Kidney (tissue), 14 donors: ENCODE measurements around the gene GPC5. TPM values are rescaled to one million over a fixed set of nuclear protein-coding genes. Genes with fewer than 3 reads are reported as not detected.

ENCODE experiments used
- DNase-seq, 5 donors: peaks; one replicate each; pipeline ENCODE4 v3.0.0-alpha.2; 2013 to 2020
- FAIRE-seq: peaks from 2 replicates; lab custom pipeline; 2012; peaks lifted over from hg19 to GRCh38; lab: Jason Lieb, UNC
- H3K27ac ChIP-seq, 2 donors: one replicate each; pipeline ENCODE4 v1.7.0; 2013; ENCODE audit warnings: low read depth in 2 of 2, low read length in 2 of 2, inconsistent platforms in 1 of 2
- H3K27me3 ChIP-seq: one replicate; pipeline ENCODE4 v1.7.1; 2013; ENCODE audit warnings: low read length, inconsistent platforms; ENCODE audit not compliant: control insufficient read depth, insufficient read depth
- H3K36me3 ChIP-seq, 3 donors: one replicate each; pipeline versions ENCODE4 v1.7.0 to v1.7.1; 2013; ENCODE audit warnings: low read length in 3 of 3, control low read depth in 1 of 3, inconsistent platforms in 1 of 3; ENCODE audit not compliant: insufficient read depth in 3 of 3, control insufficient read depth in 2 of 3
- H3K4me1 ChIP-seq, 3 donors: one replicate each; pipeline versions ENCODE4 v1.7.0 to v1.7.1; 2013; ENCODE audit warnings: low read length in 3 of 3, inconsistent platforms in 1 of 3, low read depth in 1 of 3; ENCODE audit not compliant: control insufficient read depth in 2 of 3, insufficient read depth in 2 of 3
- H3K4me3 ChIP-seq, 3 donors: one replicate each; pipeline versions ENCODE4 v1.7.0 to v1.8.1; 2013; ENCODE audit warnings: low read length in 3 of 3, control low read depth in 1 of 3, inconsistent platforms in 1 of 3
- H3K9ac ChIP-seq, 3 donors: one replicate each; pipeline versions ENCODE4 v1.7.0 to v1.7.1; 2013; ENCODE audit warnings: low read length in 3 of 3, control low read depth in 1 of 3, inconsistent platforms in 1 of 3
- H3K9me3 ChIP-seq, 3 donors: one replicate each; pipeline versions ENCODE4 v1.7.0 to v1.7.1; 2013; ENCODE audit warnings: low read length in 3 of 3, control low read depth in 1 of 3, inconsistent platforms in 1 of 3; ENCODE audit not compliant: control insufficient read depth in 2 of 3, insufficient read depth in 1 of 3
- CTCF ChIP-seq: IDR thresholded peaks from 3 replicates; pipeline ENCODE4 v1.5.1; 2012; ENCODE audit warnings: mild to moderate bottlenecking, moderate library complexity, borderline replicate concordance; ENCODE audit not compliant: insufficient read depth; ENCODE audit errors: extremely low read depth
- intact Hi-C: fragments of 100-400 bp; cut with DNase I; formaldehyde crosslinking; loops from one replicate; pipeline ENCODE4 v1.11.1; 2022
- polyA plus RNA-seq: library from polyadenylated mRNA; stranded (reverse); fragments of 350-450 nt; fragmentation: Illumina TruSeq; extraction: RNeasy Lipid Tissue Mini Kit (QIAGEN cat#74804); gene quantifications from one replicate; pipeline ENCODE4 v1.2.3, GENCODE V29; 2014; ENCODE audit warnings: low read depth, low replicate concordance; ENCODE audit not compliant: insufficient read depth
- total RNA-seq: library from RNA; stranded (reverse); fragmentation: NEBNext Ultra II Directional; extraction: Animal tissue kit (Norgen Biotek cat#: 25700); gene quantifications from one replicate; pipeline ENCODE4 v1.2.1, GENCODE V29; 2021
- donor health status: control.
- donor health status: control.
- donor health status: control.
- donor health status: control.
- donor health status: control.
- donor health status: DM: yes; HTN: yes; CAD: no.
- donor health status: Normal renal cell carcinoma (clear cell type).

Gene GPC5
- total and polyA plus RNA-seq, 2 donors from 2014 or later: 0.47 to 6.8 TPM

- no peaks in the 10 kb centered on the region for H3K27me3 ChIP-seq
- no peak overlapping the region for H3K4me3 ChIP-seq
- no peak overlapping the region for H3K9ac ChIP-seq
- DNase-seq (no peak), FAIRE-seq (no peak)
- H3K36me3 ChIP-seq: peaks cover 0 to 4% (median 0%) of the 10 kb centered on the region in 3 donors
- H3K4me1 ChIP-seq: no peaks in the 10 kb centered on the region
- intact Hi-C loops: no loop called here
- H3K27ac ChIP-seq: no peak overlapping the region
- TF ChIP-seq CTCF: no peak
- H3K9me3 ChIP-seq: no peaks in the 10 kb centered on the region
Measured at GRCh38 chr13:91357613-91358386, 40.6 kb upstream of the GPC5 start.

GRCh38 chr13:91358387-91358782 is 40.0 kb upstream of the GPC5 start:
- no peak overlapping the region for H3K4me3 ChIP-seq
- no peak for FAIRE-seq
- no peak overlapping the region for H3K27ac ChIP-seq
- H3K27me3 ChIP-seq: no peaks in the 10 kb centered on the region
- DNase-seq: peak in 1 of 5 donors; percentile 62
- intact Hi-C loops: no loop called here
- H3K9ac ChIP-seq: no peak overlapping the region
- no peak for TF ChIP-seq CTCF
- no peaks in the 10 kb centered on the region for H3K4me1 ChIP-seq
- H3K36me3 ChIP-seq: peaks cover 0 to 4% (median 0%) of the 10 kb centered on the region in 3 donors
- no peaks in the 10 kb centered on the region for H3K9me3 ChIP-seq

GRCh38 chr13:91359111-91359510 is 39.3 kb upstream of the GPC5 start:
- intact Hi-C loops: no loop called here
- peaks cover 0 to 4% (median 0%) of the 10 kb centered on the region in 3 donors for H3K36me3 ChIP-seq
- H3K27ac ChIP-seq: no peak overlapping the region
- no peaks in the 10 kb centered on the region for H3K4me1 ChIP-seq
- no peak for DNase-seq
- FAIRE-seq: no peak
- H3K27me3 ChIP-seq: no peaks in the 10 kb centered on the region
- TF ChIP-seq CTCF: no peak
- no peaks in the 10 kb centered on the region for H3K9me3 ChIP-seq
- H3K9ac ChIP-seq: no peak overlapping the region
- no peak overlapping the region for H3K4me3 ChIP-seq

DNA sequence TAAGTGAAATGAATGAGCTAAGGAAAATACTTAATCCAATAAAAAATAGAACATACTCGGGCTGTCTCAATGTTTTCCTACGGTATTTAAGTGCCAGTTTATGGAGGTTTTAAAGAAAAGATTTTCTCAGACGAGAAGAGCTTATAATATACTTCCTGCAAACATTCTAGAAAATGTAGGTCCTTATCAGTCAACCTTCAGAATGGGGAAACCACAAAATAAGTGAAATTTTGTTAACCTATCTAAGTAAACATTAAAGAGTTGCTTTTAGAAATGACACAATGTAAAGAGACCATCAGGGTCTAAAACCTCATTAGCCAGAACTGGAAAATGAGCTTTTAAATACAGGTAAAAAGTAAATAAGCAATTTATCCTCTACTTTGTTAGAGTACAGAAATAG is 38.8 kb upstream of the GPC5 start:
- Histone ChIP-seq H3K27ac (no peak overlapping the region), H3K4me3 (no peak overlapping the region), H3K36me3 (peaks cover 0 to 2% (median 0%) of the 10 kb centered on the region in 3 donors), H3K27me3 (no peaks in the 10 kb centered on the region), H3K9ac (no peak overlapping the region), H3K9me3 (no peaks in the 10 kb centered on the region), H3K4me1 (no peaks in the 10 kb centered on the region)
- FAIRE-seq (no peak), DNase-seq (no peak)
- TF ChIP-seq CTCF: no peak
- intact Hi-C loops: no loop called here
